ENCODE data around the gene PTPRQ. TPM values are rescaled to one million over a fixed set of nuclear protein-coding genes. Genes with fewer than 3 reads are reported as not detected.
"Not testable (repeated sequence)": the region's sequence is repeated elsewhere in the genome, so short reads cannot be mapped to it uniquely, and the experiment has no call there.

The PTPRQ gene
- total RNA-seq, 1 donor from 2014 or later: 0.25 TPM

DNA sequence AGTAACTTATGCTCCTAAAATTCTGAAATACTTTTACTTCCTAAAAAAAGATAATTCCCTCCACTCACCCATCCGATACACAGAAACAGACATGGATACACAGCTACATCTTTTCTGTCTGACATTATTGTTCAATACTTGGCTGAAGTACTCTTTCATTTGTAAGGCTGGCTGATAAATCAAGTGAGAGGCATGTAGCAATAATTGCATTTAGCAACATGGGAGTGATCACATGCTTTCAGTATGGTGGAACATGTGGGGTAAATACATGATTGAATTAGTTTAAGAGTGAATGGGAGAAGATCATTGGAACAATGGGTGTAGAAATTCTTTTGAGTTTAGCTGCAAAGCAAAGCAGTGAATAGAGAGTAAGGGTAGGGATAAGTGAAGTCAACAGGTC lies 25.6 kb downstream of the PTPRQ start:
- DNase-seq (ENCODE audit: extremely low spot score in 2 of 2): no peak
- TF ChIP-seq POLR2A (IDR thresholded peaks at IDR 0.05) (no peak), POLR2AphosphoS5 (IDR thresholded peaks at IDR 0.05; ENCODE audit: insufficient read depth in 1 of 2, low read depth in 1 of 2) (no peak)
- TF ChIP-seq, protein P1, sequence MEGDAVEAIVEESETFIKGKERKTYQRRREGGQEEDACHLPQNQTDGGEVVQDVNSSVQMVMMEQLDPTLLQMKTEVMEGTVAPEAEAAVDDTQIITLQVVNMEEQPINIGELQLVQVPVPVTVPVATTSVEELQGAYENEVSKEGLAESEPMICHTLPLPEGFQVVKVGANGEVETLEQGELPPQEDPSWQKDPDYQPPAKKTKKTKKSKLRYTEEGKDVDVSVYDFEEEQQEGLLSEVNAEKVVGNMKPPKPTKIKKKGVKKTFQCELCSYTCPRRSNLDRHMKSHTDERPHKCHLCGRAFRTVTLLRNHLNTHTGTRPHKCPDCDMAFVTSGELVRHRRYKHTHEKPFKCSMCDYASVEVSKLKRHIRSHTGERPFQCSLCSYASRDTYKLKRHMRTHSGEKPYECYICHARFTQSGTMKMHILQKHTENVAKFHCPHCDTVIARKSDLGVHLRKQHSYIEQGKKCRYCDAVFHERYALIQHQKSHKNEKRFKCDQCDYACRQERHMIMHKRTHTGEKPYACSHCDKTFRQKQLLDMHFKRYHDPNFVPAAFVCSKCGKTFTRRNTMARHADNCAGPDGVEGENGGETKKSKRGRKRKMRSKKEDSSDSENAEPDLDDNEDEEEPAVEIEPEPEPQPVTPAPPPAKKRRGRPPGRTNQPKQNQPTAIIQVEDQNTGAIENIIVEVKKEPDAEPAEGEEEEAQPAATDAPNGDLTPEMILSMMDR (IDR thresholded peaks at IDR 0.05): no peak
- no peaks in the 10 kb centered on the region for H3K36me3 ChIP-seq
- intact Hi-C loops (cut with DNase I): no loop called here
- no peaks in the 10 kb centered on the region for H3K4me1 ChIP-seq
- H3K9me3 ChIP-seq: no peaks in the 10 kb centered on the region
- no peak overlapping the region for H3K4me3 ChIP-seq
- no peak overlapping the region for H3K27ac ChIP-seq
- H3K27me3 ChIP-seq: no peaks in the 10 kb centered on the region

DNA sequence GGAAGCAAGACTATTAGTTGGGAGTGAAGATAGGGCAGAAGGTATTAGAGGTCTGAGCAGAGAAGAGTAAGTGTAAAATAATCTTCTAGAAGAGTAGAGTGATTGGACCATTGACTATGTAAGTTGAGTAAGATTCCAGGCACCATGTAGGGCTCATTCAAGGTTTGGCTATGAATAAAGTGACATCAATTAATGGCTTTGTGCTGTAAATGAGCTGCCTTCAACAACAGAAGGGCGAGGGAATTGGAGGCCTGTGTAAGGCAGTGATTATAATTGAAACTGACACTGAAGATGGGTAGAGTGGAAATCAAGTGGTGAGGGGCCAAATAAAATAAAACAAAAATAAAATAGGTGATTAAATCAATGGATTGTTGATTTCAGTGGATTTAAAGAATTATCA lies 26.4 kb downstream of the PTPRQ start:
- no peak for DNase-seq (ENCODE audit: extremely low spot score in 2 of 2)
- intact Hi-C loops (cut with DNase I): no loop called here
- no peak overlapping the region for H3K4me3 ChIP-seq
- no peaks in the 10 kb centered on the region for H3K4me1 ChIP-seq
- no peak for TF ChIP-seq POLR2A (IDR thresholded peaks at IDR 0.05)
- TF ChIP-seq, protein P1 (IDR thresholded peaks at IDR 0.05): no peak
- TF ChIP-seq POLR2AphosphoS5 (IDR thresholded peaks at IDR 0.05; ENCODE audit: insufficient read depth in 1 of 2, low read depth in 1 of 2): no peak
- H3K9me3 ChIP-seq: no peaks in the 10 kb centered on the region
- no peaks in the 10 kb centered on the region for H3K27me3 ChIP-seq
- no peak overlapping the region for H3K27ac ChIP-seq
- no peaks in the 10 kb centered on the region for H3K36me3 ChIP-seq

DNA sequence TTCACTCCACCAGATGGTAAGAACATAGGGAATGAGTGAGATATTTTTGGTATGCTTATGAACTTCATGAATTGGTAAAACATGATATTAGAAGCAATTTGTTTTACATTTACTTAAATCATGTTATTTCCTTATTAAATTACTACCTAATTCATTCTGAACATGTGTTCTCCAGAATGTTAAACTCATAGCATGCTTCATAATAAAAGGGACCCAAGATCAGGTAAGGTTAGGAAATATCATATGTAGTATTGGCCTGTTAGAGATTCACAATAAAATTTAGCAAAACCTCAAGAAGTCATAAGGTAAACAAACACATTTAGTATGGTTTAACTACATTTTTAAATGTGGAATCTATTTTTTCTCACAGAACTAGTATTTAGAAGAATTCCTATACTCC lies 28.2 kb downstream of the PTPRQ start:
- TF ChIP-seq POLR2A (IDR thresholded peaks at IDR 0.05) (no peak), POLR2AphosphoS5 (IDR thresholded peaks at IDR 0.05; ENCODE audit: insufficient read depth in 1 of 2, low read depth in 1 of 2) (no peak)
- TF ChIP-seq, protein P1 (IDR thresholded peaks at IDR 0.05): no peak
- Histone ChIP-seq H3K36me3 (no peaks in the 10 kb centered on the region), H3K27me3 (no peaks in the 10 kb centered on the region), H3K4me3 (no peak overlapping the region), H3K4me1 (no peaks in the 10 kb centered on the region), H3K9me3 (no peaks in the 10 kb centered on the region), H3K27ac (no peak overlapping the region)
- intact Hi-C loops (cut with DNase I): no loop called here
- no peak for DNase-seq (ENCODE audit: extremely low spot score in 2 of 2)

DNA sequence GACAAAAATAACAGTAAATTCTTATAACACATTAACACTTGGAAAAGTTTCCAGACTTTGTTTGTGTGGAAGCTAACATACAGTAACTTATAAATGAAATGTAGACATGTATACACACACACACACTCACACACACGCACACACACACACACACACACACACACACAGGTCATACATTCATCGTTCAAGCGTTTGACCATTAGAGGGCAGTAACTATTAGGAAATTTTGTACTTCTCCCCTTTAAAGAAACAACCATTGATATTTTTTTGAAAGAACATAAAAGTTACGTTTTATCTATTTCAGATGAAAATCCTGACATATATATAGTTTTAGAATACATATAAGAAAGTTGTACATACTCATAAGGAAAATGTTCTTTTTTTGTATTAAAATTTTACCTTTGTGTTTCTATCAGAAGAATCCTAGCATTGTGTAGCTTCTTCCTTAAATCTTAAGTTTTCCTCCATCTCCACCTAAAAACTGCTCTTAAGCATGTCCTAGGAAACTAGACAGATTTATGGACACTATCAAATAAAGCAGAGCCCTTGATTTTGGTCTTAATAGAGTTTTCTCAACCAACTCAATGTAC lies 29.0 kb downstream of the PTPRQ start:
- Histone ChIP-seq H3K4me3 (no peak overlapping the region), H3K36me3 (no peaks in the 10 kb centered on the region), H3K9me3 (no peaks in the 10 kb centered on the region), H3K27ac (no peak overlapping the region), H3K27me3 (no peaks in the 10 kb centered on the region), H3K4me1 (no peaks in the 10 kb centered on the region)
- no peak for DNase-seq (ENCODE audit: extremely low spot score in 2 of 2)
- TF ChIP-seq POLR2A (IDR thresholded peaks at IDR 0.05): no peak
- TF ChIP-seq, protein P1 (IDR thresholded peaks at IDR 0.05): no peak
- TF ChIP-seq POLR2AphosphoS5 (IDR thresholded peaks at IDR 0.05; ENCODE audit: insufficient read depth in 1 of 2, low read depth in 1 of 2): no peak
- intact Hi-C loops (cut with DNase I): no loop called here

DNA sequence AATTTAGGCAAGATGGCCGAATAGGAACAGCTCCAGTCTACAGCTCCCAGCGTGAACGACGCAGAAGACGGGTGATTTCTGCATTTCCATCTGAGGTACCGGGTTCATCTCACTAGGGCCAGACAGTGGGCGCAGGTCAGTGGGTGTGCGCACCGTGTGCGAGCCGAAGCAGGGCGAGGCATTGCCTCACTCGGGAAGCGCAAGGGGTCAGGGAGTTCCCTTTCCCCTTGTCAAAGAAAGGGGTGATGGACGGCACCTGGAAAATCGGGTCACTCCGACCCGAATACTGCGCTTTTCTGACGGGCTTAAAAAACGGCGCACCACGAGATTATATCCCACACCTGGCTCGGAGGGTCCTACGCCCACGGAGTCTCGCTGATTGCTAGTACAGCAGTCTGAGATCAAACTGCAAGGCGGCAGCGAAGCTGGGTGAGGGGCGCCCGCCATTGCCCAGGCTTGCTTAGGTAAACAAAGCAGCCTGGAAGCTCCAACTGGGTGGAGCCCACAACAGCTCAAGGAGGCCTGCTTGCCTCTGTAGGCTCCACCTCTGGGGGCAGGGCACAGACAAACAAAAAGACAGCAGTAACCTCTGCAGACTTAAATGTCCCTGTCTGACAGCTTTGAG lies 33.6 kb downstream of the PTPRQ start:
- intact Hi-C loops (cut with DNase I); H3K9me3 ChIP-seq; H3K4me1 ChIP-seq; H3K36me3 ChIP-seq; H3K27ac ChIP-seq; DNase-seq (ENCODE audit: extremely low spot score in 2 of 2); H3K4me3 ChIP-seq; H3K27me3 ChIP-seq: not testable (repeated sequence)

All from vagina (tissue), 2 donors.